ELF-1 (cell line): ENCODE results near the gene PCDHGA3.
A peak's percentile ranks its signal among the peaks of the same experiment; 100 is the strongest.
"Not testable (repeated sequence)": the region's sequence is repeated elsewhere in the genome, so short reads cannot be mapped to it uniquely, and the experiment has no call there.

ENCODE experiments used
- DNase-seq: peaks from one replicate; pipeline ENCODE4 v3.0.0-alpha.2; 2016; ENCODE audit warnings: low read depth, low spot score

Gene PCDHGA3

DNA sequence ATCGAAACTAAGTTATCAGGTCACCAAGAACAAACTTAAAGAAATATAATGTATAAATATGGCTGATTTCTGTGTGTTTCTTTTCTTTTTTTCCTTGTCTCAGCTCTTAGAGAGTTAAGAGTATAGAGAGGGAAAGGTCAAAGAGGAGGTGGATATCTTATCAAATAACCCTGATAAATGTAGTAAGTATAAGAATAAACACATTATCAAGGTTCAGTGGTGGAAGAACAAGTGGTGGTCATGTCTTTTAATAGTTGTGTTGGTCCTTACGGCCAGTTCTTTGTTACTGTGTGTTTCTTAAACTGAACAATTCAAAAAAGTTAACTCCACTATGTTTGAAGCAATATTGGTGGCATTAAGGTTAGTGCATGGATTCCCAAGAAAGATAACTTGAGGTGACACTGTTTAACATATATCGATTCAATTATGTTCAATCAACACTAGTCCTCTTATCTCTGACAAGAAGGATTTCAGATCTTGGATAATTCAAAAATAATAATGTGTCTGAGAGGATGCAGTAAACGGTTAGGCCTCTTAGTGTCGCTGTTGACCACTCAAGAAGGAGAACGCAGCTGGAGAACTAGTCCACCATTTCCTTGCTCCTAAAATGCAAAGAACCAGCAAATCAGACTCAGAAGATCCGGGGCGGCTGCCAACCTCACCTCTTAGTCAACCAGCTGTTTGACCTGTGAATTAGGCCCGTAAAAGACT is at the start of gene PCDHGA3:
Gene PCDHGA3, plus strand, starts transcription at position 588 of the 711 bp plus-strand sequence. CDS start 205 bp downstream, outside the sequence.
- peak; percentile 70 for DNase-seq

DNA sequence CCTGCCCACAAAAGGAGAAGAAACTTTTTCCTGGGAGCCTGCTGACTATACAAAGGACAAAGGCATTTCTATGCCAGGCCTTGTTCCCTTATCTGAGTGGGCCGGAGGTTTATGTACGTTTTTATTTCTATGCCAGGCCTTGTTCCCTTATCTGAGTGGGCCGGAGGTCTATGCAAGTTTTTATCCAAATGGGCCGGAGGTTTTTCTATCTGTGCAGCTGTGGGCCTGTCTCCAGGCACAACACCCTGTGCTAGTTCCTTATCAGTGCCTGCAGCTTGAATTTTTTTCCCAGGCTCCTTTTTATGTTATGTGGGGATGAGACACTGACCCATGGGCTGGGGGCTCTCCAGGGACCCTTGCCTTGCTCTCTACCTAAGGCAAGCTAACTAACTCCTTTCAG is 45.3 kb upstream of the PCDHGA3 start:
- DNase-seq: no peak

DNA sequence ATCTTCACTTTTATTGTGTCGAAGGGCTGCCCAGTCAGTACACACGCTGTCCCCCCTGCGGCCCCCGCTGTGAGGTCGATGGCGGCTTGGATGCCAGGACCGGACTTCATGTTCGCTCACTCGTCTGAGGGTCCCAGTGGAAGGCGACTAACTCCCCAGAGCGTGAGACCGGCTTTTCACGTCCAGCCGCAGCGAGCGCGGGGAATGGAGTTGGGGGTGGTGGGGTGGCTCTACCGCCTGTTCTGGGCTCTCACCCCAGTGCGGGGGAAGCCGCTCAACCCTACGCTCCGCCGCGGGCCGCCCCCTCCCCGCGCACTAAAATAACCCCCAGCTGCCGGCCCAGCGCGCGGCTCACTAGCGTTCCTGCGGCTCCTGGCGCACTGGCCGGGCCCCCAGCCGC is 39.9 kb upstream of the PCDHGA3 start, which contains the start of gene SLC25A2:
Gene SLC25A2, minus strand, starts transcription at position 294 of the 400 bp plus-strand sequence. Its CDS starts 184 bp downstream, at position 110.
- no peak for DNase-seq

DNA sequence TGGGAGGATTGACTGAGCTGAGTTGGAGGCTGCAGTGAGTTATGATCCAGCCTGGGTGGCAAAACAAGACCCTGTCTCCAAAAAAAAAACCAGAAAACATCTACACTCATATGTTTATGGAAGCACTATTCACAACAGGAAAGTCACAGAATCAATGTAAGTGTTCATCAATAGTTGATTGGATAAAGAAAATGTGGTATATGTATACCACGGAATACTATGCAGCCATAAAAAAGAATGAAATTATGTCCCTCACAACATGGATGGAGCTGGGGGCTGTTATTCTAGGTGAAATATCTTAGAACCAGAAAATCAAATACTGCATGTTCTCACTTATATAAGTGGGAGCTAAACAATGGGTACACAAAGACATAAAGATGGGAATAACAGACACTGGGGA is 37.0 kb upstream of the PCDHGA3 start:
- DNase-seq: no peak

DNA sequence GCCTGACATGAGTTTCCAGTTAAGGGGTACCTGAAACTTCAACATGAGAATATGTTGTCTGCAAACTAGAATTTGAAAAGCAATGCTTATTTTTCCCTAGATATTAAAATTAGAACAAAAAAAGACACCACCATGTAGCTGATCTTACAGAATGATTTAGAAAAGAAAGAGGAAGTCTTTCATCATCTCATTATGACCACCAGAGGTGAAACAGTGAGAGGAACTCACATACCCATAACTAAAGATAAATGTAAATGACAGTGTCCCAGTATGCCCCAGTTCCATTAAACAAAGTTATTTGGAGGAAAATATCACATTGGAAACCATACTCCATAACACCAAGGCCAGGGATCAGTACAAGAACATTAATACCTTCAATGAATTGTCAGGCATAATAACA is 29.9 kb upstream of the PCDHGA3 start:
- no peak for DNase-seq

DNA sequence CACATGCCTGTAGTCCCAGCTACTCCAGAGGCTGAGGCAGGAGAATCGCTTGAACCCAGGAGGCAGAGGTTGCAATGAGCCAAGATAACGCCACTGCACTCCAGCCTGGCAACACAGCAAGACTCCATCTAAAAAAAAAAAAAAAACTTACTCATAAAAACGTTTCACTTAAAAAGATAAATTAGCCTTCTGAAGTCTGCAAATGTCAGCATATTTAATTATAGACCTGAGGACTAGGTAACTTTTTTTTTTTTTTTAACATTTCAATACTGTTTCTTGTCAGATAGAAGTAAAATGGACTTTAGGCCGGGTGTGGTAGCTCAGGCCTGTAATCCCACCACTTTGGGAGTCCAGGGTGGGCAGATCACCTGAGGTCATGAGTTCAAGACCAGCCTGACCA is 26.7 kb upstream of the PCDHGA3 start:
- not testable (repeated sequence) for DNase-seq

DNA sequence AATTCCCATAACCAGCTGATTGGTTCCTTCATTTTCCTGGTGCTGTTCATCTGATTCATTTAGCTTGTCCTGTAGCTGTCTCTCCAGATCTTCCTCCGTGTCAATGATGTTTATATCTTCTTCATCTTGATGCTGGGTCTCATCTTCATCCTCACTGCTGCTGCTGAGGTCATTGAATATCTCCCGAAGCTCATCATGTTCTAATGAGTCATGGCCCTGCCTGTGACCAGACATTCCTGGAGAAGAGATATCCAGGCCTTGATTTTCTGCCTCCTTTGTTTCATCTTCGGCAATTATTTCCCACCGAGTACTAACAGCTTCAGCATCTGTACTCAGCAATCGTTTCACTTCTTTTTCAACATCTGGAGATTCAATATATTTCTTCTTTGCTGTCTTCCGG is 24.4 kb upstream of the PCDHGA3 start:
- no peak for DNase-seq

DNA sequence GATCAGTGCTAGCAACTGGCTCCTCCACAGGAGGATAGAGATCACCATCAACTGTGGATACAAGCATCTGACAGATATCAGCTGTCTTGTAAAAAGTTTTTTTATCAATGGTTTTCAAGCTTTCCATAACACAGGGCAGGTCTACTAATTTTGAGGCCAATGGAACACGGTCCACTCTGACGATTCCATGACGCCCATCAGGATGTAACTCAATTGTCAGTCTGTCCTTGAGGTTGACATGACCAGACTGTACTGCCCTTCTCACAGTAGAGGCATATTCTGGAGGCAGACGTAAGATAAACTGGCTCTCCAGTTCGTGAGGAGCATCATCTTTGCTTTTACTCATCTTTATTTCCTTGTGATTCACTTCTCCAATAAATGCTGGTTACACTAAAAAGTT is 23.9 kb upstream of the PCDHGA3 start:
- no peak for DNase-seq

DNA sequence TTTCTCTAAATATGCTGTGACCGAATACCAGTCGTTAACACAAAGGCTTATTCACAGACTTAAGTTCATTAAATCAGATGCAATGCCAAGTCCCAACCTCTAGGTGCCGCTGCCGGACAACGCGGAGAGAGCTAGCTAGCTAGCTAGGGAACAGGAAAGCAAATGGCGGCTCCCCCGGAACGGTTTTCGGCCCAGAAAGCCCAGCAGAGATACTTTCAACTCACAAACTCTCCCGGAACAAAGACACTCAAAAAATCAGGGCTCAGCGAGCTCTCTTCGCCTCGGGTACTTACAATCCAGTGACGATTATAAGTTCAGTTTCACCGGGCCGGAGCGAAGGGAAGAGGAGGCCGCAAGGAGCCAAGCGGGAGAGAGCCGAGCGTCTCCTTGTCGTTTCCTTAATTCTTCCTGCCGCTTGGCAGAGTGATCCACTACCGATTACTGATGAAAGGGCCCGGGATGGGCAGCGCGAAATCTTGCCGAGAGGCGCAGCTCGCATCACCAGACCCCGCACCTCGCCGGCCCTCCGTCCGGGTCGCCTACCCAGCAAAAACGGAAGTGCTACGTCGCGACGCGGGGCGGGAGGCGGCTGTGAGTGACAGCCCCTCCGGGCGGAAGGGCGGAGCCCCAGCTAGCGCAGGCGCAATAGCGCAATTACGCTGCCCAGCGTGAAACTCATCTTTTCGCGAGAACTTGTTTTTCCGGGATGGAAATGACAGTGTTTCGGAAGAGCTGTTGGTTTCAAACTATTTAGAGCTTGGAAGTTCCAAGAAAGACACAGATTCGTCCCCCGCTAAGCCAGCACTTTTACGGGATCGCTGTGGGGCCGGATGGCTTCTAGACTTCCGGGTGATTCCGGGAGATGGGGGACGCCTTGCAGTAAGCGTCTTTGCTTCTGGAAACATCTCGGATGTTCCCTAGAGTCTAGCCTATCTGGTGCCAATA is 23.1 kb upstream of the PCDHGA3 start, which contains the start of gene TAF7:
Gene TAF7, minus strand, starts transcription at position 560 of the 945 bp plus-strand sequence. CDS start 740 bp downstream, outside the sequence.
- peak; percentile 96 for DNase-seq

DNA sequence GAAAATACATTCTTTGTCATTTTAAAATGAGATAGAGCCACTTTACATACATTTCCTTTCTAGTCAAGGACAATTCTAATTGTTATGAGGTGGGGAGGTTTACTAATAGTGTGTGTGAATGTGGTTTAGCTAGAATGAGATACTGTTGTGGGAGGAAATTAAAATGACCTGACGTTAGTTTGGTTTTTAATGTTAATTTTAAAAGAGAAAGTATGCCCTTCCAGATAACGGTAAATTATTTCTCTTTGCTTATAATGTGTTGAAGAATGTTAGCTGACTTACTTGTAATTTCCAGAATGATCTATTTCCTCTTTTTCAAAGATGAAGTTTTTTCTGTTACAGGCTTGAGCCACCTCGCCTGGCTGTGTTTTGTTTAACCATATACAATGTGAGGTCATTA is 21.4 kb upstream of the PCDHGA3 start:
- no peak for DNase-seq

DNA sequence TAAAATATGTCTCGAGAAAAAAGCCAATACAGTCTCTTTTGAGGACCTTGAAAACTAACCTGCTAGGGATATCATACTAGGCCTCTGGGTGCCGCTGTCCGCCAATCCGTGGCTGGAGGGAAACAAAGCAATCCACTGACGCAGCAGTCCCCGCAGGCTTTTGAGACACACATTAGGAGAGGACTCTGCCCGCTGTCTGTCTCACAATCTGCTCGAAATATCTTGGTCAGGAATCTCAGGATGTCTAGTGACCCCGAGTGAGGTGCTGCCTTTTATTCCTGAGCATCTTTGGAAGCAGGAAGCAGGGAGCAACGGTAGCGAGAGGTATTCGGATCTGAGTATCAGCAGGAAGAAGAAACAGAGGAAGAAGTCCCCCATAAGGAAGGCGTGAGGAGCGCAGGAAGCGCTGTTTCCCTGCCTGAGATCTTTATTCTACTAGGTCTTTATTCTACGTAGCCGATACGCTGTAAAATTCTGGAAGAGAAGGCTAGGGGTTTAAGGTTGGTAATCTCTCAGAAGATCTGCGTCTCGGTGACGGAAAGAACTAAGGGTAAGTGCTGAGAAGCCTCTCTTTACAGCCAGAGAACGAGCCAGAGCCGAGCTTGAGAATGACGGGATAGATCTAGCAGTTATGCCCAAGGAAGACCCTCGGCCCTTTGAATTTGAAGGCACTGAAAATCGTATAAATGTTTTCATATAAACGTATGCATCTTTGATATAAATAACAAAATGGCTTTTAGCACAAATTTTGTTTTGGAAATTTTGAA is 17.4 kb upstream of the PCDHGA3 start:
- peak; percentile 78 for DNase-seq

DNA sequence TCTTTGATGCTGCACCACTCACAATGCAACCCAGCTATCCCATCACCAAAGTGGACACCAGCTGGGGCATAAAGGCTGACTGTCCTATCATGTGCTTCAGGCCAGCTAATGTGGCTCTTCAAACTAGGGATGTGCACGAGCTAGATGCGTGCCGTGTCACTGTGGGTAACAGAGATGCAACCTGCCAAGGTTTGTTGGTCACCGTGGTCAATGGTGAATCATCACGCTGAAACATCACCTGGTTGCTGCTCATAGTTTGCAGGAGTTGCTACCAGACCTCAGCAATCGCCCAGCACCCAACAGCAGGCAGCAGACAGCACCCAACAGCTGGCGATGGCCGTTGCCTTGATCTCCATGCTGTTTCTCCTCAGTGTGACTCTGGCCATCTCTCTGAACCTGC is 15.4 kb upstream of the PCDHGA3 start:
- no peak for DNase-seq

DNA sequence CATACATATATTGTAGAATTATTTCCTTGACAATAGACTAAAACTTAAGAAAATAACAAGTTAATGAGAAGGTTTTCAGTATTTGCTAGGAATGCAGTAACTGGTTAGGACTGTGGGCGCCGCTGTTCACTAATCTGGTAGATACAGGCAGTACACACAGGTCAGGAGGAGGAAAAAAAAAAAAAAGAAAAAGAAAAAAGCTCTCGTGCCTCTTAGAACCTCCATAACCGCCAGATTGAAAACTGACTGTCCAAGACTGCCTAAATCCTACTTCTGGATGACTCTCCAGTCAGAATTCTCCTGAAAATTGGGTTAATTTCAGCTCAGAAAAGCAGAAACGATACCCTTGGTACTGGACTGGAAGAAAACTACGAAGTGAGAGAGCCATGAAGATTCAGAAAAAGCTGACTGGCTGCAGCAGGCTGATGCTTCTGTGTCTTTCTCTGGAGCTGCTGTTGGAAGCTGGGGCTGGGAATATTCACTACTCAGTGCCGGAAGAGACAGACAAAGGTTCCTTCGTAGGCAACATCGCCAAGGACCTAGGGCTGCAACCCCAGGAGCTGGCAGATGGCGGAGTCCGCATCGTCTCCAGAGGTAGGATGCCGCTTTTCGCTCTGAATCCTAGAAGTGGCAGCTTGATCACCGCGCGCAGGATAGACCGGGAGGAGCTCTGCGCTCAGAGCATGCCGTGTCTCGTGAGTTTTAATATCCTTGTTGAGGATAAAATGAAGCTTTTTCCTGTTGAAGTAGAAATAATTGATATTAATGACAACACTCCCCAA is 13.1 kb upstream of the PCDHGA3 start, which contains the start of gene PCDHGA1:
Gene PCDHGA1, plus strand, starts transcription at position 216 of the 782 bp plus-strand sequence.
- DNase-seq: no peak

DNA sequence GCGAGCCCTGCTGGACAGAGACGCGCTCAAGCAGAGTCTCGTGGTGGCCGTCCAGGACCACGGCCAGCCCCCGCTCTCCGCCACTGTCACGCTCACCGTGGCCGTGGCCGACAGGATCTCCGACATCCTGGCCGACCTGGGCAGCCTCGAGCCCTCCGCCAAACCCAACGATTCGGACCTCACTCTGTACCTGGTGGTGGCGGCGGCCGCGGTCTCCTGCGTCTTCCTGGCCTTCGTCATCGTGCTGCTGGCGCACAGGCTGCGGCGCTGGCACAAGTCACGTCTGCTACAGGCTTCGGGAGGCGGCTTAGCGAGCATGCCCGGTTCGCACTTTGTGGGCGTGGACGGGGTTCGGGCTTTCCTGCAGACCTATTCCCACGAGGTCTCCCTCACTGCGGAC is 11.1 kb upstream of the PCDHGA3 start:
- DNase-seq: not testable (repeated sequence)

DNA sequence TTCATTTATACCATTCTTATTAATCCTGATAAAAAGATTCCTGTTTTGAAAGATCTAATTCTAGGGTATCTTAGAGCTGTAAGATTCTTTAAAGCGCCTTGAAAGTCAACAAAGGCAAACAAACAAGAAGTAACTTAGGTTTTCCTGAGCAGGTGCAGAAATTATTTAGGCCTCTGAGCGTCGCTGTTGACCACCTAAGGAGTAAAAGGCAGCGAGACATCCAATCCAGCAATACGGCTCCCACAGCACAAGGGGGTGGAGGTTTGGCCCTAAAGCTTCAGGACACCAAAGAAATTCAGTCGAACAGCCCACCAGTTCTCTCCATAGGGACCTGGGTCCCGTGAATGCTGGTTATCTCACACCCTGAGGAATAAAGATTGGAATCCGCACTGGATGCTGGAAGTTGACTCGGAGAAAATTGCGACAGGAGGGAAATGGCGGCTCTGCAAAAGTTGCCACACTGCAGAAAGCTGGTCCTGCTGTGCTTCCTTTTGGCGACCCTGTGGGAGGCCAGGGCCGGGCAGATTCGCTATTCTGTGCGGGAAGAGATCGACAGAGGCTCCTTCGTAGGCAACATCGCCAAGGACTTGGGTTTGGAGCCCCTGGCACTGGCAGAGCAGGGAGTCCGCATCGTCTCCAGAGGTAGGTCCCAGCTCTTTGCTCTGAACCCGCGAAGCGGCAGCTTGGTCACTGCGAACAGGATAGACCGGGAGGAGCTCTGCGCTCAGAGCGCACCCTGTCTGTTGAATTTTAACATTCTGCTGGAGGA is 4.9 kb upstream of the PCDHGA3 start, which contains the start of gene PCDHGA2:
Gene PCDHGA2, plus strand, starts transcription at position 223 of the 769 bp plus-strand sequence.
- DNase-seq: peak; percentile 59

DNA sequence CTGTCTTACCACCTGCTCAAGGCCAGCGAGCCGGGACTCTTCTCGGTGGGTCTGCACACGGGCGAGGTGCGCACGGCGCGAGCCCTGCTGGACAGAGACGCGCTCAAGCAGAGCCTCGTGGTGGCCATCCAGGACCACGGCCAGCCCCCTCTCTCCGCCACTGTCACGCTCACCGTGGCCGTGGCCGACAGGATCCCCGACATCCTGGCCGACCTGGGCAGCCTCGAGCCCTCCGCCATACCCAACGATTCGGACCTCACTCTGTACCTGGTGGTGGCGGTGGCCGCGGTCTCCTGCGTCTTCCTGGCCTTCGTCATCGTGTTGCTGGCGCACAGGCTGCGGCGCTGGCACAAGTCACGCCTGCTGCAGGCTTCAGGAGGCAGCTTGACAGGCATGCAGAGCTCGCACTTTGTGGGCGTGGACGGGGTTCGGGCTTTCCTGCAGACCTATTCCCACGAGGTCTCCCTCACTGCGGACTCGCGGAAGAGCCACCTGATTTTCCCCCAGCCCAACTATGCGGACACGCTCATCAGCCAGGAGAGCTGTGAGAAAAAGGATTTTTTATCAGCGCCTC is 2.8 kb upstream of the PCDHGA3 start:
- DNase-seq: not testable (repeated sequence)

DNA sequence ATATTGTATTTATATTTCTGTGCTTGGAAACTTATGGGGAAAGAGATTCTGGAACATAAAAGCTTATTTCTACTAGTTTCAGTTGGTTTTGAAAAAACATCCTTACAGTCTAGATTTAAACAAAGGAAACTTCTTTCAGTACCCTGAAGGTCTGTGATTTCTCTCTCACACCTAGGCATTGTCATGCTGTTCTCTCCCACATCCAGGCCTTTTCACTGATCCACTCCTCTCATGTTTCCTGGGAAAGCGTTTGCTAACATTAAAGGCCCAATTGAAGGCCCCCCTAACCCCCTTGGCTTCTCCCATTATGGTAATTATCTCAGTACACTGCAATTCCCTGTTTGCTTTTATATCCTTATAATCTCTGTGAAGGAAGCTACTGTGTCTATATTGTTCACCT is 856 bp upstream of the PCDHGA3 start:
- DNase-seq: no peak

DNA sequence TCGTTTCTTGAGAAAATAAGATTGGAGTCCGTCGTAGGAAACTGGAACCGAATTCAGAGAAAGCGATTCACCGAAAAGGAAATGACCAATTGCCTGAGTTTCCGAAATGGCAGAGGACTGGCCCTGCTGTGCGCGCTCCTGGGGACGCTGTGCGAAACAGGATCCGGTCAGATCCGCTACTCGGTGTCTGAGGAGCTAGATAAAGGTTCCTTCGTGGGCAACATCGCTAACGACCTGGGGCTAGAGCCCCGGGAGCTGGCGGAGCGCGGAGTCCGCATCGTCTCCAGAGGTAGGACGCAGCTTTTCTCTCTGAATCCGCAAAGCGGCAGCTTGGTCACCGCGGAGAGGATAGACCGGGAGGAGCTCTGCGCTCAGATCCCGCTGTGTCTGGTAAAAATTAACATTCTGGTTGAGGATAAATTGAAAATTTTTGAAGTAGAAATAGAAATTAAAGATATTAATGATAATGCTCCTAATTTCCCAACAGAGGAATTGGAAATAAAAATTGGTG is 379 bp downstream of the PCDHGA3 start:
- peak; percentile 69 for DNase-seq

DNA sequence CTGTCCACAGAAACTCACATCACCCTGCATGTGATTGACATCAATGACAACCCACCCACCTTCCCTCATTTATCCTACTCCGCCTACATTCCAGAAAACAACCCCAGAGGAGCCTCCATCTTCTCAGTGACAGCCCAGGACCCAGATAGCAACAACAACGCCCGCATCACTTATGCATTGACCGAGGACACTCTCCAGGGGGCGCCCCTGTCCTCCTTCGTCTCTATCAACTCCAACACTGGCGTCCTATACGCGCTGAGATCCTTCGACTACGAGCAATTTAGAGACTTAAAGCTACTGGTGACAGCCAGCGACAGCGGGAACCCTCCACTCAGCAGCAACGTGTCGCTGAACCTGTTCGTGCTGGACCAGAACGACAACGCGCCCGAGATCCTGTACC is 1.7 kb downstream of the PCDHGA3 start:
- DNase-seq: no peak
